ENCODE data around the gene GGN. TPM values are rescaled to one million over a fixed set of nuclear protein-coding genes. Genes with fewer than 3 reads are reported as not detected.

Gene GGN
- polyA plus RNA-seq, 1 donor (not counting 4 experiments of a cell fraction or from before 2014, with no cell fraction given): not detected

DNA sequence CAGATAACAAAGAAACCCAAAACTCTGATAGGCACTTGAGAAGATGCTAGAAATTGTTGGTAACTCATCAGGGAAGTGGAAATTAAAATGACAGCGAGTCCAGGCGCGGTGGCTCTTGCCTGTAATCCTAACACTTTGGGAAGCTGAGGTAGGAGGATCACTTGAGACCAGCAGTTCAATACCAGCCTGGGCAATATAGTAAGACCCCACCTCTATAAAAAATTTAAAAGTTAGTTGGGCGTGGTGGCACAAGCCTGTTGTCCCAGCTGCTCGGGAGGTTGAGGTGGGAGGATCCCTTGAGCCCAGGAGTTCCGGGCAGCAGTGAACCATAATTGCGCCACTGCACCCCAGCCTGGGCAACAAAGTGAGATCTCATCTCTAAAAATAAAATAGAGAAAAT is 43.1 kb upstream of the GGN start:
- no peak overlapping the region for H3K4me2 ChIP-seq (ENCODE audit: control insufficient read depth, extremely low read depth, insufficient read depth, low read depth, low read length)
- no peak for FAIRE-seq
- no peaks in the 10 kb centered on the region for H3K4me1 ChIP-seq (ENCODE audit: control insufficient read depth, extremely low read depth, insufficient read depth, low read length)
- no peaks in the 10 kb centered on the region for H4K20me1 ChIP-seq (ENCODE audit: control insufficient read depth, extremely low read depth, insufficient read depth, low read length)
- H3K9ac ChIP-seq (ENCODE audit: control insufficient read depth, extremely low read depth, insufficient read depth, low read length): no peak overlapping the region
- H3K27me3 ChIP-seq (ENCODE audit: control insufficient read depth, extremely low read depth, insufficient read depth, low read length): peaks cover 14% of the 10 kb centered on the region
- dilution Hi-C loops (cut with MboI; ENCODE audit: extremely low pct_ligation_motif_present, low sequenced_read_pairs): no loop called here
- DNase-seq (ENCODE audit: low read depth, low spot score): no peak
- no peaks in the 10 kb centered on the region for H3K36me3 ChIP-seq (ENCODE audit: control insufficient read depth in 2 of 2, extremely low read depth in 1 of 2, insufficient read depth in 2 of 2, low read length in 2 of 2)
- H3K79me2 ChIP-seq (ENCODE audit: control insufficient read depth, insufficient read depth, low read length): no peaks in the 10 kb centered on the region
- no peaks in the 10 kb centered on the region for H3K9me3 ChIP-seq (ENCODE audit: control insufficient read depth, low read depth, low read length)
- no peak overlapping the region for H3K27ac ChIP-seq (ENCODE audit: control insufficient read depth, insufficient read depth, low read length)
- H3K9me1 ChIP-seq (ENCODE audit: control insufficient read depth, extremely low read depth, insufficient read depth, low read length): no peaks in the 10 kb centered on the region
- no peak overlapping the region for H3K4me3 ChIP-seq (ENCODE audit: control insufficient read depth in 2 of 3, extremely low read depth in 1 of 3, insufficient read depth in 2 of 3, low read depth in 1 of 3, low read length in 3 of 3)
- TF ChIP-seq, protein P1, sequence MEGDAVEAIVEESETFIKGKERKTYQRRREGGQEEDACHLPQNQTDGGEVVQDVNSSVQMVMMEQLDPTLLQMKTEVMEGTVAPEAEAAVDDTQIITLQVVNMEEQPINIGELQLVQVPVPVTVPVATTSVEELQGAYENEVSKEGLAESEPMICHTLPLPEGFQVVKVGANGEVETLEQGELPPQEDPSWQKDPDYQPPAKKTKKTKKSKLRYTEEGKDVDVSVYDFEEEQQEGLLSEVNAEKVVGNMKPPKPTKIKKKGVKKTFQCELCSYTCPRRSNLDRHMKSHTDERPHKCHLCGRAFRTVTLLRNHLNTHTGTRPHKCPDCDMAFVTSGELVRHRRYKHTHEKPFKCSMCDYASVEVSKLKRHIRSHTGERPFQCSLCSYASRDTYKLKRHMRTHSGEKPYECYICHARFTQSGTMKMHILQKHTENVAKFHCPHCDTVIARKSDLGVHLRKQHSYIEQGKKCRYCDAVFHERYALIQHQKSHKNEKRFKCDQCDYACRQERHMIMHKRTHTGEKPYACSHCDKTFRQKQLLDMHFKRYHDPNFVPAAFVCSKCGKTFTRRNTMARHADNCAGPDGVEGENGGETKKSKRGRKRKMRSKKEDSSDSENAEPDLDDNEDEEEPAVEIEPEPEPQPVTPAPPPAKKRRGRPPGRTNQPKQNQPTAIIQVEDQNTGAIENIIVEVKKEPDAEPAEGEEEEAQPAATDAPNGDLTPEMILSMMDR (optimal IDR thresholded peaks at IDR 0.05 in 1 of 3, IDR thresholded peaks at IDR 0.05 in 1 of 3, conservative IDR thresholded peaks at IDR 0.05 in 1 of 3; ENCODE audit: extremely low read depth in 1 of 3, insufficient read depth in 2 of 3, low read length in 3 of 3): no peak
- TF ChIP-seq EZH2 (IDR thresholded peaks at IDR 0.05; ENCODE audit: low read length): no peak
- H2AFZ ChIP-seq (ENCODE audit: control insufficient read depth, low read length): no peak overlapping the region

DNA sequence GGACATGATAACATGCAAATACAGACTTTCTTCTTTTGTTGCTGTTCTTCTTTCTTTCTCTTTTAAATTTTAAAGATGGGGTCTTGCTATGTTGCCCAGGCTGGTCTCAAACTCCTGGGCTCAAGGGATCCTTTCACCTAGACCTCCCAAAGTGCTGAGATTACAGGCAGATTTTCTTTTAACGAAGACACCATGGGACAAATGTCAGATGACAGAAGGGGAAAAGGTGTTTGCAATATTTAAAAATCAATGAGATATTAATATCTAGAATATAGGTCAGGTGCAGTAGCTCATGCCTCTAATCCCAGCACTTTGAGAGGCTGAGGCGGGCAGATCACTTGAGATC is 42.0 kb upstream of the GGN start:
- no peaks in the 10 kb centered on the region for H3K36me3 ChIP-seq (ENCODE audit: control insufficient read depth in 2 of 2, extremely low read depth in 1 of 2, insufficient read depth in 2 of 2, low read length in 2 of 2)
- no peak overlapping the region for H3K27ac ChIP-seq (ENCODE audit: control insufficient read depth, insufficient read depth, low read length)
- H3K4me3 ChIP-seq (ENCODE audit: control insufficient read depth in 2 of 3, extremely low read depth in 1 of 3, insufficient read depth in 2 of 3, low read depth in 1 of 3, low read length in 3 of 3): no peak overlapping the region
- no peak overlapping the region for H2AFZ ChIP-seq (ENCODE audit: control insufficient read depth, low read length)
- H3K9me3 ChIP-seq (ENCODE audit: control insufficient read depth, low read depth, low read length): no peaks in the 10 kb centered on the region
- no peaks in the 10 kb centered on the region for H3K9me1 ChIP-seq (ENCODE audit: control insufficient read depth, extremely low read depth, insufficient read depth, low read length)
- no peak for DNase-seq (ENCODE audit: low read depth, low spot score)
- H3K4me1 ChIP-seq (ENCODE audit: control insufficient read depth, extremely low read depth, insufficient read depth, low read length): no peaks in the 10 kb centered on the region
- H3K9ac ChIP-seq (ENCODE audit: control insufficient read depth, extremely low read depth, insufficient read depth, low read length): no peak overlapping the region
- no peak overlapping the region for H3K4me2 ChIP-seq (ENCODE audit: control insufficient read depth, extremely low read depth, insufficient read depth, low read depth, low read length)
- H4K20me1 ChIP-seq (ENCODE audit: control insufficient read depth, extremely low read depth, insufficient read depth, low read length): no peaks in the 10 kb centered on the region
- no peaks in the 10 kb centered on the region for H3K79me2 ChIP-seq (ENCODE audit: control insufficient read depth, insufficient read depth, low read length)
- TF ChIP-seq, protein P1 (optimal IDR thresholded peaks at IDR 0.05 in 1 of 3, IDR thresholded peaks at IDR 0.05 in 1 of 3, conservative IDR thresholded peaks at IDR 0.05 in 1 of 3; ENCODE audit: extremely low read depth in 1 of 3, insufficient read depth in 2 of 3, low read length in 3 of 3): no peak
- TF ChIP-seq EZH2 (IDR thresholded peaks at IDR 0.05; ENCODE audit: low read length): no peak
- H3K27me3 ChIP-seq (ENCODE audit: control insufficient read depth, extremely low read depth, insufficient read depth, low read length): peaks cover 14% of the 10 kb centered on the region
- dilution Hi-C loops (cut with MboI; ENCODE audit: extremely low pct_ligation_motif_present, low sequenced_read_pairs): no loop called here
- no peak for FAIRE-seq
